Astrocyte of the spinal cord (primary cell): ENCODE data around the gene OR10H5.
"Not testable (repeated sequence)": the region's sequence is repeated elsewhere in the genome, so short reads cannot be mapped to it uniquely, and the experiment has no call there.

Experiments used
- DNase-seq: peaks from one replicate; pipeline ENCODE4 v3.0.0; 2011; ENCODE audit warnings: low read depth, low spot score
- H3K4me3 ChIP-seq: 2 replicates; pipeline ENCODE4 v1.5.1; 2011; ENCODE audit warnings: low read depth, mild to moderate bottlenecking, low read length, moderate library complexity
- CTCF ChIP-seq: IDR thresholded peaks from 2 replicates; pipeline ENCODE4 v1.5.1; 2012; ENCODE audit warnings: low read depth, mild to moderate bottlenecking, low read length, inconsistent platforms
- in situ Hi-C: cut with HindIII; loops from 2 replicates; pipeline ENCODE4 v1.10.0; 2017; ENCODE audit warnings: low sequenced_read_pairs

OR10H5 gene

GRCh38 chr19:15843203-15843893 lies 55.9 kb downstream of the OR10H5 start:
- TF ChIP-seq CTCF = no peak
- in situ Hi-C loops = no loop called here
- DNase-seq = no peak
- no peak overlapping the region for H3K4me3 ChIP-seq

- DNase-seq, in situ Hi-C loops, H3K4me3 ChIP-seq: not testable (repeated sequence)
These were observed 56.4 kb downstream of the OR10H5 start for GRCh38 chr19:15843894-15844222.

GRCh38 chr19:15846923-15847322 lies 59.5 kb downstream of the OR10H5 start:
- in situ Hi-C loops = no loop called here
- H3K4me3 ChIP-seq = no peak overlapping the region
- TF ChIP-seq CTCF = no peak
- DNase-seq = no peak

- no peak for DNase-seq
- no peak overlapping the region for H3K4me3 ChIP-seq
- TF ChIP-seq CTCF = no peak
- in situ Hi-C loops = no loop called here
These were observed 62.9 kb downstream of the OR10H5 start for GRCh38 chr19:15850385-15850784.
